Measurements from ENCODE around the gene CKS2. TPM values are rescaled to one million over a fixed set of nuclear protein-coding genes. Genes with fewer than 3 reads are reported as not detected.

Gene CKS2
- total and polyA plus RNA-seq, 2 of the 4 experiments (the other 2 are of a cell fraction): 192 to 261 TPM

- POLR2A ChIA-PET (ENCODE audit: unreplicated experiment): no interaction called here
- Histone ChIP-seq H3K36me3 (ENCODE audit: control insufficient read depth, insufficient read depth, low read length) (peaks cover 18% of the 10 kb centered on the region), H3K4me2 (ENCODE audit: low read depth, low read length) (no peak overlapping the region), H3K56ac (ENCODE audit: extremely low read depth, insufficient read depth, low read length) (no peak overlapping the region), H3K4me3 (ENCODE audit: insufficient read depth, low read depth, low read length) (no peak overlapping the region), H3K27me3 (ENCODE audit: control insufficient read depth, insufficient read depth, low read length) (no peaks in the 10 kb centered on the region), H3K9ac (ENCODE audit: low read depth, low read length) (no peak overlapping the region), H4K5ac (ENCODE audit: low read depth, low read length) (no peak overlapping the region), H2AK5ac (ENCODE audit: low read depth, low read length) (no peak overlapping the region), H2AK9ac (replicated peaks; ENCODE audit: low read depth, low read length, poor library complexity) (no peak overlapping the region), H3K9me3 (ENCODE audit: control insufficient read depth, insufficient read depth, low read length) (no peaks in the 10 kb centered on the region), H3K27ac (ENCODE audit: insufficient read depth, low read length) (no peak overlapping the region), H2BK120ac (ENCODE audit: low read depth, low read length) (no peak overlapping the region), H3K23ac (ENCODE audit: low read depth, low read length) (no peak overlapping the region), H3K14ac (replicated peaks; ENCODE audit: low read depth, low read length) (no peak overlapping the region), H2BK5ac (ENCODE audit: low read depth, low read length, poor library complexity, severe bottlenecking) (no peak overlapping the region), H2BK15ac (ENCODE audit: low read depth, low read length) (no peak overlapping the region), H3K9me1 (ENCODE audit: insufficient read depth, low read length) (peaks cover 19% of the 10 kb centered on the region), H4K91ac (ENCODE audit: insufficient read depth, low read depth, low read length) (no peak overlapping the region), H2AFZ (replicated peaks; ENCODE audit: low read length, poor library complexity) (no peak overlapping the region), H3K4me1 (ENCODE audit: control insufficient read depth, insufficient read depth, low read length) (peaks cover 3% of the 10 kb centered on the region; the same call in 1 of the 2 replicates), H4K20me1 (ENCODE audit: insufficient read depth, low read length) (peaks cover 13% of the 10 kb centered on the region), H3K4ac (ENCODE audit: low read depth, low read length) (no peak overlapping the region), H2BK20ac (ENCODE audit: low read depth, low read length) (no peak overlapping the region), H3K79me1 (ENCODE audit: low read depth in 1 of 2, low read length in 2 of 2) (peaks cover 21 to 47% of the 10 kb centered on the region in 2 experiments), H4K8ac (ENCODE audit: low read depth in 2 of 2, low read length in 2 of 2) (no peak overlapping the region), H3K18ac (ENCODE audit: low read depth, low read length) (no peak overlapping the region)
- no CpG with 5 or more reads among the region's 3 CpGs for WGBS, 2 experiments (ENCODE audit: extremely low coverage in 2 of 2, insufficient read length in 1 of 2)
- CTCF ChIA-PET: interaction anchor here (2.5 kb wide), 1 partner anchor 223 kb away, joined by 9 read pairs; no protein-coding TSS in a partner anchor
- no TSS peak for BruUV-seq (replicated peaks)
- no peak for DNase-seq
- TF ChIP-seq RAD21 (IDR thresholded peaks at IDR 0.05; ENCODE audit: low read length) (no peak), CTCF (conservative IDR thresholded peaks at IDR 0.05; ENCODE audit: low read depth, low read length) (no peak), MAFK (IDR thresholded peaks at IDR 0.05; ENCODE audit: low read depth, low read length) (peak; percentile 67)
- intact Hi-C loops (cut with micrococcal nuclease): no loop called here
- ATAC-seq (ENCODE audit: low read depth): no peak
- in situ Hi-C loops (cut with MboI; ENCODE audit: low sequenced_read_pairs): no loop called here
- dilution Hi-C loops (cut with HindIII; ENCODE audit: low sequenced_read_pairs, unreplicated experiment): no loop called here
These were observed 14.7 kb downstream of the CKS2 start for GRCh38 chr9:89325733-89326132.

Measured in IMR-90 (cell line).